Head of caudate nucleus (tissue), 42 donors: ENCODE measurements around the gene TNIP1.

ENCODE experiments used
- DNase-seq, 42 donors: peaks; one replicate each; pipeline versions ENCODE4 v3.0.0 to v3.0.0-alpha.2; 2020 to 2021; ENCODE audit warnings: mixed read lengths in 7 of 42
- intact Hi-C: fragments of 100-400 bp; cut with DNase I; formaldehyde crosslinking; loops from one replicate; pipeline ENCODE4 v1.15.0; 2022

The TNIP1 gene

DNA sequence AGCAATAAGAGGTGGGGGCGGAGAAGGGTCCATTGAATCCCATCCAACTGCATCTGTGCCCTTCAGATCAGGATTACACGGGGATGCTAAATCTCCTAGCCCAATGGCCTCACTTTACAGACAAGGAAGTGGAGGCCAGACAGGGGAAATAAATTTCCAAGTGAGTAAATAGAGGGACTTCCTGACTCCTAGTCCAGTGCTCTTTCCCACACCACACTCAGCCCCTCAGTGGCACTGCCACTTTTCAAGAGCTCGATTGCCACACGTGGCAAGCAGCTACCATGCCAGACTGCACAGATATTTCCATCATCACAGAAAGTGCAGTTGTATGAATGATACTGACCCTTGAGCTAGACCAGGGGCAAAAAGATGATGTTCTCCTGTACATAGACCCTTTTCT lies 8.2 kb upstream of the TNIP1 start:
- intact Hi-C loops, result no loop called here
- DNase-seq, result no peak

DNA sequence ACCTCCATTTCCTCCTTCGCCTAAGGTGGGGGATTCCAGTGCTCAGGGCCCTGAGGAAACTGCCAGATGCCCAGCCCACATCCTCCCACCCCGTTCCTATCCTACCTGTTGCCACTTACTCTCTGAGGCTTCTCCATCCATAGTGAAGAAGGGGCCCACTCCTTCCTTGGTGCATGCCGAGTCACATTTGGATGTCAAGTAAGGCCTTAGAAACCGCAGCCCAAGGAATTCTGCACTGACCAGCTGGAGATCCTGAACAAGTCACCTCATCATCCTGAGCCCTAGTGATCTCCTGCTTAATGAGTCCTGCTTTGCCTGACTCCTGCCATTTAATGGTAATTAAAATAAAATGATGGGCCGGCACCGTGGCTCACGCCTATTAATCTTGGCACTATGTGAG lies 6.7 kb upstream of the TNIP1 start:
- DNase-seq, result no peak
- intact Hi-C loops, result no loop called here

DNA sequence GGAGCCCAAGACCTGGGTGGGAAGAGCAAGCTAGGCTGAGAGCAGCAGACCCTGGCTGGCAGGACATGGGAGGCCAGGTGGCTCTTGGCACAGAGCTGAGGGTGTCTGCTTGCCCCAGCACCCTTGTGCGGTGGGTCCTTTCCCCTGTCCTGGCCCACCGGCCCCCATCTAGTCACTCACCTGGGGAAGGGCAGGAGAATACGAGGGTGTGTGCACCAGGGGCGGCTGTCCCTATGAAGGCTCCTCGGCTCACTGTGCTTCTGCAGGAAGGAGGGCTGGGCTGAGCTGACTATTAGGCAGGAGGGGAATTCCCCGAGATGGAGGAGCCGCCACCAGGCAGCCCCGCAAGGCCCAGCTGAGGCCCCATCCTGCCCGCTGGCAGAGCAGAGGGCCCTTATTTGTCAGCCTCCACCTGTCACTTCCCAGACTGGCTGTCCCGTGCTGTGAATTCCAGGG lies 6.1 kb upstream of the TNIP1 start:
- intact Hi-C loops, result no loop called here
- no peak for DNase-seq

DNA sequence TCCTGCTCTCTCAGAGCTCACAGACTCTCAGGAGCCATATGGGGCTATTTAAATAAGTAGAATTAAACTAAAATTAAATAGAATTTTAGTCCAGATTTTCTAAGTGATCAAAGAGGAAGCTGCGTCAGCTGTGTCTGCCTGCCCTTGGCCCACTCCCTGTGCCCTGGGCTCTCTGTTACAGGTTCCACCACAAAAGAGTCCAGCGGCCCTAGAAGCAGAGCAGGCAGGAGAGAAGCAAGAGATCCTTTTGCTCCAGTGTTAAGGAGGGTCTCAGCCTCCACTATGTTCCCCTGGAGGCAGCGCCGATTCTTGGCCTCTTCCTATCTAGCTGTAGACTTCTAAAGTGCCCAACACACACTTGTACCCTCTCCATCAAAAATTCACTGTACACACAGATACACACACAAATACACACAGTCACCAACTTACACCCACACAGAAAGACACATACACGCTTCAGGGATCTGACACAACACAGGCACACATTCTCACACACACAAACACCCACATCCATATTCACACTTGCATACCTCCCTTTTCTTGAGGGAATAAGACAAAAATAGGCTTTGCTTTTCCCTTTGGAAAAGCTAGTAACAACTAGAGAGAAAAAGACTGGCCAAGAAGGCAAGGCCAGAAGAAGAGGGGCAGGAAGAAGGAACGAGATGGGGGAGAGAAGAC lies 5.5 kb upstream of the TNIP1 start:
- no peak for DNase-seq
- intact Hi-C loops, result no loop called here

DNA sequence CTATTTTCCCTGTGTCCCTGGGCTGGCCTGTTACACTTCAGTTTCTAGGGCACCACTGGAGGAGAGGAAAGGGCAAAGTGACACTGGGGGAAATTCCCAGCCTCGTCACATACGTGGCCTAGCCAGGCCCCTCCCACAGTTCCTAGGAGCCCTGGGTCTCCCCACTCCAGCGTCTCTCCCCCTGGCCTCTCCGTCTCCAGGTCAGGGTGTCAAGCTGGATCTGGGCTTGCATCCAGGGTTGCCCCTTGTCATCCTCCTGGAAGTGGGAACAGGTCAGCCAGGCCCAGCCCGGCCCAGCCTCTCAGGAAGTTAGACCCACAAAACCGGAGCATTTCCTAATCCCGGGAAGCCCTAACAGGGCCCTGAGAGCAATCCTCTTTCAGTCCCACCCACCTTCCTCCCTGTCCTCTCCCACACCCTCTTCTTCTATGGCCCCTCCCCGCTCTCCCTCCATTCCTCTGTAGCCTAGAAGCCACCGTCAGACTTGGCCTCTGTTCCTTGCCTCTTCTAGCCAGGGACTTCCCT lies 4.7 kb upstream of the TNIP1 start:
- no peak for DNase-seq
- intact Hi-C loops, result no loop called here

DNA sequence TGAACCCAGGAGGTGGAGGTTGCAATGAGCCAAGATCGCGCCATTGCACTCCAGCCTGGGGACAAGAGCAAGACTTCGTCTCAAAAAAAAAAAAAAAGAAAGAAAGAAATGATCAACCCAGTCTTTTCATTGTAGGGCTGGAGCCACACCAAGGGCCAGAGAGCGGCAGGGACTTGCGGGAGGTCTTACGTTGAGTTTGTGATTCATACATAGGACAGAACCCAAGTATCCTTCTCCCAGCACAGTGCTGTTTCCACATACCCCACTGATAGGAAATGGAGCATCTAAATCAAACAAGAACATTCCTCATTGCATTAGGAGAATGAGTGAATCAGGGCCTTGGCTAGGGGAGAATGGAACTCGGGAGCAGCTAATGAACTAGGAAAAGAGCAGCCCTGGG lies 3.5 kb upstream of the TNIP1 start:
- intact Hi-C loops, result no loop called here
- no peak for DNase-seq

DNA sequence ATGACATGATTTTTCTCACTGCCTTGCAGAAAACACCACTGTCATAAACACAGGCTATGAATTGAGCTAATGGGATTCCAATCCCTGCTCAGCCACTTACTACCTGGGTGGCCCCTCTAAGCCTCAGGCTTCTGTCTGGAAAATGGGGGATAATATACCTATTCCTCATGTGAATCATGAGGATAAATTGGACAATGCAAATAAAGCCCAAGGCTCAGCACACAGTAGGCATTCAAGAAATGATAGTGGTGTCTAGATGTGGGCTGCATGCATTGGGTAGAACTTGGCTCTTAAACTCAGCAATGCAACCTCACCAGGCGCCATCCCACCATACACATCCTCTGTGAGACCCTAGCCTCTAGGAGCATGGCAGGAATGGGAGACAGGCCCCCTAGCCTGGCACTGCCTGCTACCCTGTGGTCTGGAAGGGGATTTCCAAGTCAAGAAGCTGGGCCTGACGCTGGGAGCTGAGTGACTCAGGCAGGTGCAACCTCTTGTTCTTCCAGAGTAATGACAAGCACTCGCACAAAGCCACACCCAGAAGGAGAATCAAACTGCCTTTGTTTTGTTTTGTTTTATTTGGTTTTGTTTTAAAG lies 2.3 kb upstream of the TNIP1 start:
- intact Hi-C loops, result no loop called here
- DNase-seq, result no peak

DNA sequence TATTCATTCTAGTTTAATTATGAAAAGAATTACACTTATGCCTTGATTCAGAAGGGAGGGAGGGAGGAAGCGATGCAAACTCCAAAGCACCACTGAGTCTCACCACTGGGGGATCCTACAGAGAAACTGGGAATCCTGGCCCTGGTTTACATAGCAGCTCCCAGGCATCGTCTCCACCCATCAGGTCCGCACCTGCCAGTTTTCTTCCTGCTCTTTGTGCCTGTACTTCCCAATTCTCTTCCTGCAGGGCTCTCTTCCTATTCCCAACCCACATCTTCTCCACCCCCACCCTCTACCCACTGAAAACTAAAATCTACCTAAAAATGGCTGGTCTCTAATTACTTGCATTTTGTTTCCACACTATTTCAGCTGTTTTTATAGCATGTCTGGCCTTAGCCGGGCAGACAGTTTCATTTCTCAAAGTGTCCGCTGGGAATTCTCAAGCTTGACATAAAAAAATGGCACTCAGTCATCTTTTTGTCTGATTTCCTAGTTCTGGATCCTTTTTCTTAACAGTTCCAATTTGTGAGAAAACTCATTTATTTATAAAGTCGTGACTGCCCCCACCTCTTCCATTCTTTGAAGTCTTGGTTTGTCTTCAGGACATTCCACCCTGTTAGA lies 1.6 kb upstream of the TNIP1 start:
- peak in 5 of 42 donors; percentile 26 to 59 (median 45) for DNase-seq
- intact Hi-C loops, result no loop called here

DNA sequence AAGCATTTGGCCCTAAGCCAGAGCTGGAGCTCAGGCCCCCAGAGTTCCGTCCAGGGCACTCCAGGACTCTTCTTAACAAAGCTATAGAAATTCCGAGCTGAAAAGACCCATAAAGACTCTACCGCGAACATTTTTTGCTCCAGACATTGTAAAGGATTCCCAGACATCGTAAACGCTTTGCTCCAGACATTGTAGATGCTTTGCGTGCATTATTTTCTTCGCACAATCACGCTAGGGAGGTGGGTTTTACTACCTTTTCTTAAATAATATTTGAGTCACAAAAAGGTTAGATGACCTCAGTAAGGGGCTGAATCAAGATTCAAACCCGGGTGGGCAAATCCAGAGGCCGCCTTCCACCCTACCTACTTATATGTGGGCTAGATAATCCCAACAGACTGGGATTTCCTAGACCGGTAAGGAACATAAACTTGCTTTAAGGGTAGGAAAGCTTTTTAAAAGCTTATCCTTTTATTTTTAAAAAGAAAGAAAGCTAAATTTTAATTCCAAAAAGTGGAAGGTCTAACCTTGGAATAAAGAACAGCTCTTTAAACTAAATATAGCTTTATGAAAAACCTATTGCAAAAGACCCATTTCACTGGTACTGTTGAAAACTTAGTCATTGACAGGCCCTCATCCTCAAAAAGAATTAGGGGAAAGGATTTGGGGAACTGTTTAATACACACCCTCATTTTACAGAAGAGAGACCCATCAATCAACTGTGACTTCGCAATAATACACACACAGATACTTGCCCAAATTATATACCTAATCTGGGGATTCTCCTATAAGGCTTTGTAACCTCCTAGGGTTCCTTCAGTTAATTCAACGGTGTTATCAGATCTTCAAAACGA lies 822 bp upstream of the TNIP1 start:
- peak in 1 of 42 donors; percentile 32 for DNase-seq
- intact Hi-C loops, result loop anchor here (2.0 kb wide), 1 partner anchor 177 kb away; the partner anchor contains the start of gene ZNF300

DNA sequence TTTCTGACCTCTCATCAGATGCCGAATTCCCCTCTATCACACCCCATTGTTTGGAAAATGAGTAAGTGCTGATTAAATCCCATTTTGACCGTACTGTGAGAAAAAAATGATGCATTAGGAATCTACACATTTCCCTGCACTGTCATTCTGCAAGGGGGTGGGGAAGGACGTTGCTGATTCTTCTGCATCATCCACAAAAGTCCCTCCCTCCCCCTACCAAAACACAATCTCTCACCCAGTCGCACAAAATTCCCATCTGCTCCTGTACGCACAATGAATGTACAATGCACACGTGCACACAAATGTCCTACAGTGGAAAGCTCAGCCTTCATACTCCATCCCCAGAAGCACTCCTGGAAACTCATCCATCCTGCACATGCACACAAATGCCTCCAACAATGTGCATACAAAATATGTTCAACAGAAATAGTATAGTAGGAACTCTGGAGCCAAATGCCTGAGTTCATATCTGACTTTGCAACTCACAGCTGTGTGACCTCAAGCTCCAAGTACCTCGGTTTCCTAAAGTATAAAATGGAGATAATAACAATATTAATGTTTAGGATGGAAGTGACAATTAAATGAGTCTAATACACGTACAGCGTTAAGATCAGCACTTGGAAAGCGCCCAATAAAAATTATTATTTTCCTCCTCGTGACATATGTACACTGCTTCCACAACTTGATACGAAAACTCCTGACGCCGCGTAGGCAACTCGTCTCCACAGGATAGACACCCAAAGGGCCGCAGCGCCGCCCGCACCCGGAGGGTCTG lies 809 bp downstream of the TNIP1 start:
- DNase-seq, result peak in 1 of 42 donors; percentile 23
- intact Hi-C loops, result loop anchor here (2.0 kb wide), 1 partner anchor 175 kb away; the partner anchor contains the start of gene ZNF300

DNA sequence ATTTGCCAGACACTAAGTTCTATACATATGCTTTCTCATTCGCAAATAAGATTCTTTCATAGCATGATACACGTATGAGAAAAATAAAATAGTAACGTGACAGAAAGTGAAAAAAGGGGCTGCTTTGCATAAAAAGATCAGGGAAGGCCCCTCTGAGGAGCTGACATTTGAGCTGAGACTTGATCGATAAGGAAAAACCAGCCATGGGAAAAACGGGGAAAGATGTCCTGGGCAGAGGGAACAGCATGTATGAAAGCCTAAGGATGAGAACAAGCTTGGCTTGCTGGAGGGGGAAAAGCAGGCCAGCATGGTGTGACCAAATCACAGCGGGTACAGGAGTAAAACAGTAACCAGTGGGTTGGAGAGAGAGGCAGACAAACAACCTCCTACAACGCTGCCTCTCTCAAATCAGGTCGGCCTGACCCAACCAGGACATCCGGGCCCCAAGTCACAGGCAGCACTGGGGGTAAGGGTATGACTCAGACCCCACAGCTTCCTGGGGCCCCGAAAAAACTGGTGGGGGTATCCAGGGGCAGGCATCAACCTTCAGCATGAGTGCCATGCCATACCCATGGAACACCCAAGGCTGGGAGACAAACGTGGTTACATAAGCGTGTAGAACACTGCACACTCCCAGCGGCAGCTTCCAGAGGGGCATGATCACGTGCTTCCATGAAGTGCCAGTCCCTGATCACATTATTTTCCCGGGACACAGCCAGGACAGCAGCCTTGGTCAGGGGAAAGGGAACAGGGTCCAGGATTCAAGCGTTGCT lies 2.2 kb downstream of the TNIP1 start:
- intact Hi-C loops, result no loop called here
- DNase-seq, result no peak

DNA sequence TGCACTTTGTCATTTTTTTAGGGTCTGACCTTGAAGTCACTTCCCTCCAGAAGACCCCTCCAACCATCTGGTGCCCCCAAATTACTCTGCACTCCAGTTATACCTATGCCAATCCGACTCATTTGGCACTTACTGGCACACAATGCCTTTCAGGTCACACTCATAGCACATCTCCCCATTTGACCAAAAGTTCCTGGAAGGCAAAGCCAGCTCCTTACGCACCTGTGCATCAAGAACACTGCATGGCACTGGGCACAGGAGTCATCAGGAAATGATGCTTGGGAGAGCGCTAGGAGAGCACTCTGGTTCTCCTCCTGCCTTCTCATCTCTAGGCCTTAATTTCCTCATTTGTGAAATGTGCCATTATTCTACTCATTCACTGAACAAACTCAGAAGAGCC lies 2.9 kb downstream of the TNIP1 start:
- intact Hi-C loops, result no loop called here
- DNase-seq, result no peak

DNA sequence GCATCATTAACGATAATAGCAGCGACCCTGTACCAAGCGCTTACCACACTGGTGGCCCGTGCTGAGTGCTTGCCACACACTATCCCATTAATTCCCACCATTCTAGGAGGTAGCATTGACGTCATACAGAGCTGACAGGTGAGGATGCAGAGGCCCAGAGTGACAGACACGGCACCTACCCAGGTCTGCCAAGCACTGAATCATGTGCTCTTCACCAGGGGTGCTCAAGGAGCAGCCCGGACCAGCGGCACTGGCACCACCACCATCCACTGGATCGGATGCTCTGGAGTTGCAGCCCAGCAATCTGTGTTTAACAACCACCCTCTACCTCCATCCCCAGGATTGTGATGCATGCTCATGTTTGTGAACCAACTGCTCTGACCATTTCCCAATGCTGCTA lies 3.4 kb downstream of the TNIP1 start:
- intact Hi-C loops, result no loop called here

DNA sequence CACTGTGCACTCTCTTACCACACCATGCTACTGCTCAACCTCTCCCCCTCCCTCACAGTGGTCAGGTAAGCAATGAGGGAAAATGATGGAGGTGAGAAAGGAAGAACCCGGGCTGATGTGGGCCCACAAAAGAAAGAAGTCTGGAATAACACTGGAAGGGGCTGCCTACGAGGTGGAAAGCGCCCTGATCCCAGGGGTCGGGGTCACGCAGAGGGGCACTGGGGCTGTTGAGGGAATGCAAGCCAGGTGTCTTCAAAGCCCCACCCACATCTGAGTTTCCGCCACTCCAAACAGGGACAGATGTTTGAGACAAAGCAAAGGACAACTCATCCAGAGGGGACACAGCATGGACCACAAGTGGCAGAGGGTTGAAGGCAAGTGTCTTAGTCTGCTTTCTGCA lies 4.2 kb downstream of the TNIP1 start:
- no peak for DNase-seq
- intact Hi-C loops, result no loop called here

More for the DNA sequence above, 3.4 kb downstream of the TNIP1 start:
- no peak for DNase-seq

DNA sequence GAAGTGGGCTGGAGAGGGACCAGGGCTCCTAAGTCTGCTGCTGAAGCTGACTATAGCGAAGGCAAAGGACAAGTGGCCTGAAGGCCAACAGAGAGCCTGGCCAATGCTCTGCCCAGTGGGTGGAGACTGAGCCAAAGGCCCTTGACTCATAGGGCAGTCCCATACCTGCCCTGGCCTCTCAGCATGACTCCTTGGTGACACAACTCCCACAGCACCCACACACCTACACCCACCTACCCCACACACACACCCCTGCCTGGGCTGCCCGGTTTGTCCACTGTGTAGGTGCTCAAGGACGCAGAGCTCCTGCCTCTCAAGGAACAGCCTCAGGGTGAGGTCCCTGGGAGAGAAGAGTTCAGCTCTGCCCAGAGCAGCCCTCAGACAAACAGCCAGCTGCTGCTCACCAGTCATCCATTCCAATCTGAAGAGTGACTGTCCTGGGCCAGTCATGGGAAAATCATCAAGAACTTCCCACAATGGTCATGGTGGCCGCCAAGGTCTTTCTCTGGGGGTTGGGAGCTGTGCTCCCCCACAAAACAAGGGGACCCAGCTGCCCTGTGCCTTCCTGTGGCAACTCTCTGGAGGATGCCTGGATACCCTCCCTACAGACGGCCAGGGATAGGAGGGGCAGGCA lies 5.0 kb downstream of the TNIP1 start:
- DNase-seq, result no peak
- intact Hi-C loops, result no loop called here

DNA sequence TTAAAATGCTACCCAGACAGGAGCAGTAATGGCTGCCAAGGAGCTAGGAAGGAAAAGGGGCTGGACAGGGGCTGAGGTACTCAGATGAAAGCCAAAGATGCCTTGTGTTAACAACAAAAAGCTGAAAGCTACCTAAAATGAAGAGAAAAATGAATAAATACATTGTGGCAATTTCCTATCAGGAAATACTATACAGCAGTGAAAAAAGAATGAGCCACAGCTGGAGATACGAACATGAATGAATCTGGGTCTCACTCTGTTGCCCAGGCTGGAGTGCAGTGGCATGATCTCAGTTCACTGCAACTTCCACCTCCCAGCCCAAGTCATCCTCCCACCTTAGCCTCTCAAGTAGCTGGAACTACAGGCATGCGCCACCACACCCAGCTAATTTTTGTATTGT lies 6.3 kb downstream of the TNIP1 start:
- intact Hi-C loops, result no loop called here
- no peak for DNase-seq

DNA sequence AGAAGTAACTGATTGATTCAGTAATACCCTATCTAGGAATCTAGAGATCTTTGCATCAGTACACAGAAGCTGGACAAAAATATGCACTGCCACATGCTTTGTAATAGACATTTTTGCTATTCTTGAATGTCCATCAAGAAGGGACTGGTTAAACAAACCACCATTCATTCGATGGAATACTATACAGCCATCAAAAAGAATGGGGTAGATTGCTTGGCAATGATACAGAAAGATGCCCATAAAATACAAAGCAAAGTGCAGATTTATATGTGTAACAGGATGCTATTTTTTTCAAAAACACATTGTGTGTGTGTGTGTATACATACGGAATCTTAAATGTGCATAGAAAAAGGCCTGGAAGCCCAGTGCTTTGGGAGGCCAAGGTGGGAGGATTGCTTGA lies 7.6 kb downstream of the TNIP1 start:
- no peak for DNase-seq
- intact Hi-C loops, result no loop called here

DNA sequence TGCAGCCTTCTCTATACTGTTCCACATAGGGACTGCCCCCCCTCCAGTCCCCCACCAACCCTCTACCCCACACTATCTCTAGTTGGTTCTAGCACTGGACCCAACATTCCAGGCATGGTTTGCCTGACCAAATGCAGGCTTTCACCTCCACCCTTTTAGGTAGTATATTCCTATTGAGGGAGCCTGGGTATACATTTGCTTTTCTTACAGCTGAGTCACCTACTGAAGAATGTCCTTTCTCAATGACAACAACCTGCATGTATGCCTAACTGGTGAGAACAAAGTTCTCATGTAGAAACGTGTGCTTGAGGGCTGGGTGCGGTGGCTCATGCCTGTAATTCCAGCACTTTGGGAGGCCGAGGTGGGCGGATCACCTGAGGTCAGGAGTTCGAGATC lies 8.2 kb downstream of the TNIP1 start:
- DNase-seq, result no peak
- intact Hi-C loops, result no loop called here
